Activated CD4-positive, alpha-beta T cell treated with anti-CD3 and anti-CD28 coated beads, Interleukin-10, Interleukin-2, amounts not matched to agents 100 ng/mL and 50 ng/mL, durations not matched to agents 16 hours and 8 hours (primary cell): ENCODE data around the gene ZFP57.

Source experiments
- DNase-seq: peaks from one replicate; pipeline ENCODE4 v3.0.0-alpha.2; 2020

Gene ZFP57

GRCh38 chr6:29624520-29624961 is 56.4 kb downstream of the ZFP57 start:
- DNase-seq = no peak
